NB4 (cell line): ENCODE measurements around the gene UGT1A4.

Experiments
- CTCF ChIP-seq: IDR thresholded peaks from one replicate; pipeline ENCODE4 v1.5.1; 2012; ENCODE audit warnings: low read depth, low read length
- MAX ChIP-seq: IDR thresholded peaks from 2 replicates; pipeline ENCODE4 v1.6.1; 2011; ENCODE audit warnings: low read depth, low read length
- MYC ChIP-seq: IDR thresholded peaks from 2 replicates; pipeline ENCODE4 v1.6.1; 2011; ENCODE audit warnings: low read depth, low read length
- POLR2A ChIP-seq: IDR thresholded peaks from 2 replicates; pipeline ENCODE4 v1.6.1; 2011; ENCODE audit warnings: mild to moderate bottlenecking; ENCODE audit not compliant: insufficient read length; ENCODE audit errors: extremely low read depth

GRCh38 chr2:233818639-233819621 lies 100.4 kb downstream of the UGT1A4 start:
- TF ChIP-seq CTCF (no peak), POLR2A (no peak), MAX (no peak), MYC (no peak)
